NOMO-1 treated with dmso at 0.1 percent for 144 hours (cell line): Measurements from ENCODE around the gene SLMAP.
A peak's percentile ranks its signal among the peaks of the same experiment; 100 is the strongest.

Experiments used
- DNase-seq: peaks from one replicate; lab custom pipeline; 2025; ENCODE audit not compliant: unreplicated experiment; lab: John Stamatoyannopoulos, UW

The SLMAP gene

GRCh38 chr3:57746156-57747010, 9.7 kb upstream of the SLMAP start:
- no peak for DNase-seq

GRCh38 chr3:57749542-57749941, 6.6 kb upstream of the SLMAP start:
- DNase-seq: no peak

- no peak for DNase-seq
These were observed 3.8 kb upstream of the SLMAP start for GRCh38 chr3:57752307-57752706.

- no peak for DNase-seq
These were observed 3.1 kb upstream of the SLMAP start for GRCh38 chr3:57753016-57753415.

- no peak for DNase-seq
These were observed 787 bp upstream of the SLMAP start for GRCh38 chr3:57755368-57755675.

GRCh38 chr3:57756528-57757401, 656 bp downstream of the SLMAP start:
- peak; percentile 15 for DNase-seq

GRCh38 chr3:57757642-57758297, 1.7 kb downstream of the SLMAP start:
- DNase-seq: no peak

GRCh38 chr3:57758686-57759085, 2.6 kb downstream of the SLMAP start:
- no peak for DNase-seq

- DNase-seq: no peak
These were observed 8.7 kb downstream of the SLMAP start for GRCh38 chr3:57764794-57765193.

- DNase-seq: no peak
These were observed 12.5 kb downstream of the SLMAP start for GRCh38 chr3:57768595-57768994.

GRCh38 chr3:57770009-57770827, 14.1 kb downstream of the SLMAP start:
- no peak for DNase-seq

- no peak for DNase-seq
These were observed 16.1 kb downstream of the SLMAP start for GRCh38 chr3:57772251-57772650.

GRCh38 chr3:57777774-57778173, 21.7 kb downstream of the SLMAP start:
- no peak for DNase-seq

GRCh38 chr3:57778494-57778893, 22.4 kb downstream of the SLMAP start:
- DNase-seq: peak; percentile 52

- no peak for DNase-seq
These were observed 23.6 kb downstream of the SLMAP start for GRCh38 chr3:57779666-57780065.

GRCh38 chr3:57783186-57784088, 27.3 kb downstream of the SLMAP start:
- DNase-seq: no peak

GRCh38 chr3:57784089-57784735, 28.1 kb downstream of the SLMAP start:
- no peak for DNase-seq

- no peak for DNase-seq
These were observed 29.3 kb downstream of the SLMAP start for GRCh38 chr3:57785446-57785845.

- DNase-seq: no peak
These were observed 31.9 kb downstream of the SLMAP start for GRCh38 chr3:57787867-57788623.
